Measurements from ENCODE around the gene CSAG3.
"Not testable (repeated sequence)": the region's sequence is repeated elsewhere in the genome, so short reads cannot be mapped to it uniquely, and the experiment has no call there.

Gene CSAG3

GRCh38 chrX:152758918-152759317, at the start of gene CSAG3:
Gene CSAG3, plus strand, starts transcription at chrX:152759218.
- DNase-seq, result not testable (repeated sequence)

- DNase-seq, result not testable (repeated sequence)
These were observed 45.8 kb upstream of the CSAG3 start for GRCh38 chrX:152713195-152713594.

- DNase-seq, result not testable (repeated sequence)
These were observed 44.9 kb upstream of the CSAG3 start, which contains the start of gene MAGEA2B for GRCh38 chrX:152713815-152714787. Gene MAGEA2B, plus strand, starts transcription at chrX:152714628. Its CDS starts 2,479 bp downstream, at chrX:152717107.

DNA sequence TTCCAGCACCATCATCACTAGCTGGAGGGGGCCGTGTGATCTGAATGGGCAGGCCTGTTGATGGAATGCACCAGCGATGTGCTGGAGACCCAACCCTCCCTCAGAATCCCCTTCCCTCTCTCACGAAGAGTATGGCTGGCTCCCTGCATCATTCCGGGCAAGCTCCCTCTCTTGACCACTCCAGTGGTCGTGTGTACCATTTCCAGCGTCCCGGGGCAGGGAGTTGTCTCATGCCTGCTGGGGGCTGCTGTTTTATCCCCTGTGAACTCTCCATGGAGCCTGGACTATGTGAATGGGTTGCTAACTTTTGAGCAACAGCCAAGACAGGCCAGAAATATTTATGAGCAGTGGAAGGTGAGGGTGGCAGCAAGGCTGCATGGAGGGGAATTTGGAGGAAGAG, 33.6 kb upstream of the CSAG3 start:
- DNase-seq, result no peak

DNA sequence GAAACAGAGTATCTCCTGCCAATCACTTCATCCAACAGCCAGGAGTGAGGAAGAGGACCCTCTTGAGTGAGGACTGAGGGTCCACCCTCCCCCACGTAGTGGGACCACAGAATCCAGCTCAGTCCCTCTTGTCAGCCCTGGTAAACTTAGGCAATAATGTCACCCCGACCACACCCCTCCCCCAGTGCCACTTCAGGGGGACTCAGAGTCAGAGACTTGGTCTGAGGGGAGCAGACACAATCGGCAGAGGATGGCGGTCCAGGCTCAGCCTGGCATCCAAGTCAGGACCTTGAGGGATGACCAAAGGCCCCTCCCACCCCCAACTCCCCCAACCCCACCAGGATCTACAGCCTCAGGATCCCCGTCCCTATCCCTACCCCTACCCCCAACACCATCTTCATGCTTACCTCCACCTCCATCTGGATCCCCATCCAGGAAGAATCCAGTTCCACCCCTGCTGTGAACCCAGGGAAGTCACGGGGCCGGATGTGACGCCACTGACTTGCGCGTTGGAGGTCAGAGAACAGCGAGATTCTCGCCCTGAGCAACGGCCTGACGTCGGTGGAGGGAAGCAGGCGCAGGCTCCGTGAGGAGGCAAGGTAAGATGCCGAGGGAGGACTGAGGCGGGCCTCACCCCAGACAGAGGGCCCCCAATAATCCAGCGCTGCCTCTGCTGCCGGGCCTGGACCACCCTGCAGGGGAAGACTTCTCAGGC, 25.6 kb upstream of the CSAG3 start, which contains the start of the genes CSAG1 and MAGEA12:
Gene CSAG1, minus strand, starts transcription at position 461 of the 715 bp plus-strand sequence. CDS start 1,261 bp downstream, outside the sequence.
Gene MAGEA12, plus strand, starts transcription at position 497 of the 715 bp plus-strand sequence. CDS start 2,405 bp downstream, outside the sequence.
- no peak for DNase-seq

- DNase-seq, result not testable (repeated sequence)
These were observed 24.7 kb upstream of the CSAG3 start for GRCh38 chrX:152734143-152734858.

GRCh38 chrX:152735101-152735500, 23.9 kb upstream of the CSAG3 start:
- DNase-seq, result no peak

- DNase-seq, result no peak
These were observed 23.0 kb upstream of the CSAG3 start for GRCh38 chrX:152735860-152736511.

DNA sequence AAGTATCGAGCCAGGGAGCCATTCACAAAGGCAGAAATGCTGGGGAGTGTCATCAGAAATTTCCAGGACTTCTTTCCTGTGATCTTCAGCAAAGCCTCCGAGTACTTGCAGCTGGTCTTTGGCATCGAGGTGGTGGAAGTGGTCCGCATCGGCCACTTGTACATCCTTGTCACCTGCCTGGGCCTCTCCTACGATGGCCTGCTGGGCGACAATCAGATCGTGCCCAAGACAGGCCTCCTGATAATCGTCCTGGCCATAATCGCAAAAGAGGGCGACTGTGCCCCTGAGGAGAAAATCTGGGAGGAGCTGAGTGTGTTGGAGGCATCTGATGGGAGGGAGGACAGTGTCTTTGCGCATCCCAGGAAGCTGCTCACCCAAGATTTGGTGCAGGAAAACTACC, 22.5 kb upstream of the CSAG3 start:
- DNase-seq, result not testable (repeated sequence)

DNA sequence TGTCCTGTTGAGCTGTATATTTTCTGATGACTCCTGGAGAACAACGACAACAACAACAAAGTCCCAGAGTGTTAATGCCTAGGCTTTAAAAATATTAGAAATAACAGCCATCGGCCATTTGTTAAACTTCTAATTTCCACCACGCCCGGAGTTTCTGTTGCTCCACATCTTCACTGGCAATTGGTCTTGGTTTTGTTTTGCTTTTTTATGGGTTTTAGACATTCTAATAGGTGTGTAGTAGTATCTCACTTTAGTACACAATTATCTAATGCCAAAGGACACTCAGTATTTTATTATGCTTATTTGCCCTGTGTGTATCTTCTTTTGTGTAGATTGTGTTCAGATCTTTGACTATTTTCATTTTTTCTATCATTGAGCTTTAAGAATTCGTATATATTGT, 20.5 kb upstream of the CSAG3 start:
- DNase-seq, result no peak

DNA sequence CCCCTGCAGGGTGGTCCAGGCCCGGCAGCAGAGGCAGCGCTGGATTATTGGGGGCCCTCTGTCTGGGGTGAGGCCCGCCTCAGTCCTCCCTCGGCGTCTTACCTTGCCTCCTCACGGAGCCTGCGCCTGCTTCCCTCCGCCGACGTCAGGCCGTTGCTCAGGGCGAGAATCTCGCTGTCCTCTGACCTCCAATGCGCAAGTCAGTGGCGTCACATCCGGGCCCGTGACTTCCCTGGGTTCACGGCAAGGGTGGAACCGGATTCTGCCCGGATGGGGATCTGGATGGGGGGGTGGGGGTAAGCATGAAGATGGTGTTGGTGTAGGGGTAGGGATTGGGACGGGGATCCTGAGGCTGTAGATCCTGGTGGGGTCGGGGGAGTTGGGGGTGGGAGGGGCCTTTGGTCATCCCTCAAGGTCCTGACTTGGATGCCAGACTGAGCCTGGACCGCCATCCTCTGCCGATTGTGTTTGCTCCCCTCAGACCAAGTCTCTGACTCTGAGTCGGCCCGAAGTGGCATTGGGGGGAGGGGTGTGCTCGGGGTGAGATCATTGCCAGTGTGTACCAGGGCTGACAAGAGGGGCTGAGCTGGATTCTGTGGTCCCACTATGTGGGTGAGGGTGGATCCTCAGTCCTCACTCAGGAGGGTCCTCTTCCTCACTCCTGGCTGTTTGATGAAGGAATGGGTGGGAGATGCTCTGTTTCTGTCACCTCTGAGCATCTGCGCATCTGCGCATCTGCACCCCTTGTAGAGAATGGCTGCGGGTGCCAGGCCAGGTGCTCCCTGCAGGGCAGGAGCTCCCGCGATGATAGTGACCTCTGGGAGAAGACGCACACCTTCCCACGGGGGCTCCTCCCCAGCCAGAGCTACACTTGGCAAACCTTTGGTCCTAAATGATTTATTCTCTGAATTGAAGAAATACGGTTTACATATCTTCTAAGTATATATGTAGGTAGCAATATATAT, 5.0 kb upstream of the CSAG3 start, which contains the start of gene MAGEA2:
Gene MAGEA2, minus strand, starts transcription at position 157 of the 965 bp plus-strand sequence. CDS start 2,479 bp downstream, outside the sequence.
- DNase-seq, result not testable (repeated sequence)

GRCh38 chrX:152754871-152755270, 4.1 kb upstream of the CSAG3 start:
- DNase-seq, result not testable (repeated sequence)

DNA sequence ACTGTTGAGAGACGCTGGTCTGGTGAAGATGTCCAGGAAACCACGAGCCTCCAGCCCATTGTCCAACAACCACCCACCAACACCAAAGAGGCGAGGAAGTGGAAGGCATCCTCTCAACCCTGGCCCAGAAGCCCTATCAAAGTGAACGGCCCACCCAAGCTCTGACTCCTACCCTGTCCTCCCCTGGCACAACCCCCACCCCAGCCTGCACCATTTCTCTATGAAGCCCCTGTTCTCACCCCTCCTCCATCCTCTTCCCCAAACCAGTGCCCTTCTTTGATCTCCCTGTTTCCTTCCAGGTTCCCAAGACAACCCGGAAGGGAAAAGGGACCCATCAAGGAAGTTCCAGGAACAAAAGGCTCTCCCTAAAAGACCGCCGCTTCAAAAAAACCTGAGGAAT, 526 bp downstream of the CSAG3 start:
- DNase-seq, result not testable (repeated sequence)

GRCh38 chrX:152761582-152761981, 2.6 kb downstream of the CSAG3 start:
- not testable (repeated sequence) for DNase-seq

DNA sequence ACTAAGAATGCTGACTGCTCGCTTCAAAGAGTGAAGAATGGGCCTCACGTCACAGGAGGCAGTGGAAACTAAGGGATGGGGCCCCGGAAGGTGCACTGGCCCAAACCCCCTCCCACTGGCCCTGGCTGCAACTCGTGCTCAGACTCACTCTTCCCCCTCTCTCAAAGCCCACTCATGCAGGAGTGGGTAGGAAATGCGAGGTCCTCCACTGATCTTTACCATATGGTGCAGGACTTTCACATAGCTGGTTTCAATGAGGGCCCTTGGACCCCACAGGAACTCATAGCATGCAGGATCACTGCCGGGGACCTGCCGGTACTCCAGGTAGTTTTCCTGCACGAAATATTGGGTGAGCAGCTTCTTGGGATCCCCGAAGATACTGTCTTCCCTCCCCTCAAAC, 7.5 kb downstream of the CSAG3 start:
- not testable (repeated sequence) for DNase-seq

DNA sequence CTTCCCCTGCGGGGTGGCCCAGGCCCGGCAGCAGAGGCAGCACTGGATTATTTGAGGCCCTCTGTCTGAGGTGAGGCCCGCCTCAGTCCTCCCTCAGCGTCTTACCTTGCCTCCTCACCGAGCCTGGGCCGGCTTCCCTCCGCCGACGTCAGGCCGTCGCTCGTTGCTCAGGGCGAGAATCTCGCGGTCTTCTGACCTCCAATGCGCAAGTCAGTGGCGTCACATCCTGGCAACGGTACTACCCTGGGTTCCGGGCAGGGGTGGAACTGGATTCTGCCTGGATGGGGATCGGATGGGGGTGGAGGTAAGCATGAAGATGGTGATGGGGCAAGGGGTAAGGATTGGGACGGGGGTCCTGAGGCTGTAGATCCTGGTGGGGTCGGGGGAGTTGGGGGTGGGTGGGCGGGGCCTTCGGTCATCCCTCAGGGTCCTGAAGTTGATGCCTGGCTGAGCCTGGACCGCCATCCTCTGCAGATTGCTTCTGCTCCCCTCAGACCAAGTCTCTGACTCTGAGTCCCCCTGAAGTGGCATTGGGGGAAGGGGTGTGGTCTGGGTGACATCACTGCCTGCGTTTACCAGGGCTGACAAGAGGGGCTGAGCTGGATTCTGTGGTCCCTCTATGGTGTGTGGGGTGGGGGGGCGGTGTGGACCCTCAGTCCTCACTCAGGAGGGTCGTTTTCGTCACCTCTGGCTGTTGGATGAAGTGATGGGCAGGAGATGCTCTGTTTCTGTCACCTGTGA, 10.7 kb downstream of the CSAG3 start, which contains the start of gene MAGEA6:
Gene MAGEA6, minus strand, starts transcription at position 141 of the 741 bp plus-strand sequence. CDS start 2,039 bp downstream, outside the sequence.
- not testable (repeated sequence) for DNase-seq

DNA sequence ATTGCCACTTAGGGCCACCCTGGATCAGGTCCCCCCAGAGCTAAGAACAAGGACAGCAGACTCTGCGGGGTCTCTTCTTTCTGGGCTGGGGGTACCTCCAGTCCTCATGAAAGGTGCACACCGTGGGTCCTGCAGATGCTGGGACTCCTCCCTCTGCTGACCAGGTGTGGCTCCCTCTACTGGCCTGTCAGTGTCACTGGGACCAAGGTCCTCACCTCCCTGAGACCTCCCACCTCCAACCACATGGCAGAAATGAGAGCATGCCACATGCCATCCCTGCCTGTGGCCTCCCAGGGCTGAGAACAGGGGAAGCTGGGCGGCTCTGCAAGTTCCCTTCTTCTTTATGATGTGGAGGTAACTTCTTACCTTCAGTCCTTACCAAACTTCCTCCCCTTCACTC, 28.0 kb downstream of the CSAG3 start:
- not testable (repeated sequence) for DNase-seq

DNA sequence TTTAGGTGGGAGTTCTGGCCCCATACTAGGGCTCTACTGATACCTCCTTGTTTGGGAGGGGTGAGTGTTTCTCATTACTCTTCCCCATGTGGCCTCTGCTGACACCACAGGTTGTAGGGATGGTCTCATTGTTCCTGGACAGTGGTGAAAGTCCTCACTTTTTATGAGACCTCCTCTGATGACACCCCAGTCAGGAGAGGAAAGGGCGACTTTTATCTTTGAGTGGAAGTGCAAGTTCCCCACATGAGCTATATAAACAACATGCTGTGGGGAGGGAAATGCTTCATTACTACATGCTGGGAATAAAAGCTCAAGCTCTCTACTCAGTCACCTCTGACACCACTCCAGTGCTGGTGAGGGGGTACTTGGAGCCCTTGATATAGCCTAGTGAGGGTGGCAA, 39.9 kb downstream of the CSAG3 start:
- DNase-seq, result no peak

DNA sequence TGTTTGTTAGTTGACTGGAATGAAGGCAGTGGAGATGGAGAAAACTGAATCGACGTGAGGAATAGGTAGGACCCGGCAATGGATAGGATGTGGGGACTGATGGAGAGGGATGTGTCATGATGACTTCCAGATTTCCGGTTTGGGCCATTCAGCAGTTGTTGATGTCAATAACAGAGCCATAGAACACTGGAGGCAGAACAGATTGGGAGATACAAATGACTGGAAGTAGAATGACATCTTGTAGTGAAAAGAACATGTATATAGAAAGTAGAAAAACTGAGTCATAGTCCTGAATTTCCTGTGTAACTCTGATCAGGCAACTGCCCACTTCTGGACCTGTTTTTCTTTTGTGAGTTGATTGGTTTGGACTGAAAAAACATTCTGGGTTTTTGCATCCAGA, 47.0 kb downstream of the CSAG3 start:
- DNase-seq, result no peak

Data from stimulated activated naive CD4-positive, alpha-beta T cell treated with Interleukin-2 at 50 U/mL for 16 hours (primary cell).